Cardiac fibroblast (primary cell): Measurements from ENCODE around the gene NMNAT2.

Experiments used
- DNase-seq, 2 donors: peaks; one replicate each; pipeline versions ENCODE4 v3.0.0 to v3.0.0-alpha.2; 2010; ENCODE audit warnings: low read depth in 2 of 2
- H3K4me3 ChIP-seq, 2 donors: replicated peaks in 1 of 2; 1 replicate in 1 of 2; 2 replicates in 1 of 2; pipeline ENCODE4 v1.5.1; 2011; ENCODE audit warnings: low read depth in 2 of 2, low read length in 2 of 2, mild to moderate bottlenecking in 2 of 2, moderate library complexity in 1 of 2
- TF ChIP-seq, protein P1 (sequence below): IDR thresholded peaks from one replicate; pipeline ENCODE4 v1.5.1; 2011; ENCODE audit warnings: low read depth, mild to moderate bottlenecking, low read length, inconsistent platforms

Gene NMNAT2

DNA sequence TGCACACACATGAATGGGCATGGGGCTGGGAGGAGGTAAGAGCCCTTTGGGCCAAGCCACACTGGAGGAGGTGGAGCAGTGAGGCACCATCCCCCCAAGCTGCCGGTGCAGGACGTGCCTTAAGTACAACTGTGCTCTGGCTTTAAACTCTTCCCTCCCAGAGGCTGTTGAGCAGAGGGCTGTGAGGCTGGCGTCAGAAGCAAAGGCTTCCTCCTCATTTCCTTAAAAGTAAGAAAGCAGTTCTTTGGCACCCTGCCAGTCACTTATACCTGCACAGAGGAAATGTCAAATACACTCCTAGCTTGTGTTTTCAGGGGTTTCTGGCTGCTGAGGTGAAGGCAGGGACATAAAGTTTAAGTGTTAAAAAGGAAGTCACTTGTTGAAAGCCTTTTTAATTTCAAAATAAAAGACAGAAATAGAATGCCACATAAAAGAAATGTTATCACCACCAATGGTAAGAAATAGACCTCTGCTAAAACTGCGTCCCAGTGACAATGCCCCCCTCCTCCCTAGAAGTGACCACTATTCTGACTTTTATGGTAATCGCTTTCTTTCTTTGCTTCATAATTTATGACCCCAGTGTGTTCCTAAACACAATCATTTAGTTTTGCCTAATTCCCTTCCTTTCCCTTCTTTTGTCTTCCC, 199.1 kb downstream of the NMNAT2 start:
- DNase-seq = no peak
- TF ChIP-seq, protein P1, sequence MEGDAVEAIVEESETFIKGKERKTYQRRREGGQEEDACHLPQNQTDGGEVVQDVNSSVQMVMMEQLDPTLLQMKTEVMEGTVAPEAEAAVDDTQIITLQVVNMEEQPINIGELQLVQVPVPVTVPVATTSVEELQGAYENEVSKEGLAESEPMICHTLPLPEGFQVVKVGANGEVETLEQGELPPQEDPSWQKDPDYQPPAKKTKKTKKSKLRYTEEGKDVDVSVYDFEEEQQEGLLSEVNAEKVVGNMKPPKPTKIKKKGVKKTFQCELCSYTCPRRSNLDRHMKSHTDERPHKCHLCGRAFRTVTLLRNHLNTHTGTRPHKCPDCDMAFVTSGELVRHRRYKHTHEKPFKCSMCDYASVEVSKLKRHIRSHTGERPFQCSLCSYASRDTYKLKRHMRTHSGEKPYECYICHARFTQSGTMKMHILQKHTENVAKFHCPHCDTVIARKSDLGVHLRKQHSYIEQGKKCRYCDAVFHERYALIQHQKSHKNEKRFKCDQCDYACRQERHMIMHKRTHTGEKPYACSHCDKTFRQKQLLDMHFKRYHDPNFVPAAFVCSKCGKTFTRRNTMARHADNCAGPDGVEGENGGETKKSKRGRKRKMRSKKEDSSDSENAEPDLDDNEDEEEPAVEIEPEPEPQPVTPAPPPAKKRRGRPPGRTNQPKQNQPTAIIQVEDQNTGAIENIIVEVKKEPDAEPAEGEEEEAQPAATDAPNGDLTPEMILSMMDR = no peak
- no peak overlapping the region for H3K4me3 ChIP-seq

DNA sequence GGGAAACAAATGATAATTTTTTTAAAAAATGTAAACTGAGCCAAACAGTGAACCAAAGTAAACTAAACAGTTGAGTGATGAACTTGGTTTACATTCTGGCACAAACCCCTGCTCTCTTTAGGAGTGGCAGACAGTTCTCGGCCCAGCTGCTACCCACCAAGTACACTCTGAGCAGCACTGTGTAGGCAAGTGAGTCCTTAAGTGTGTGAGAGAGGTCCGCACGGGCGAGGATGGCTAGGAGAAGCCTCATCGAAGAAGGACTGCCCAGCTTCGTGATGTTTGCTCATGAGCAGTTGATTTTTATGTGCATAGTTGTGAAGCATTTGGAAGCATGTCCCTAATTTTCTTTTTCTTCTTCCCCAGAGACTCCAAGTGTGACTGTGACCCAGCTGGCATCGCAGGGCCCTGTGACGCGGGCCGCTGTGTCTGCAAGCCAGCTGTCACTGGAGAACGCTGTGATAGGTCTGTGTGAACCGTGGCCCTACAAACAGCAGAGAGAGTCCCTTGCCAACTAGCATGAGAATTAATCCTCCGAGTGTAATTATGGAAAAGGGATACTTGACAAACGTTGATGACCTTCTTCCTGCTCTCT, 200.1 kb downstream of the NMNAT2 start:
- no peak for DNase-seq
- TF ChIP-seq, protein P1 = no peak

DNA sequence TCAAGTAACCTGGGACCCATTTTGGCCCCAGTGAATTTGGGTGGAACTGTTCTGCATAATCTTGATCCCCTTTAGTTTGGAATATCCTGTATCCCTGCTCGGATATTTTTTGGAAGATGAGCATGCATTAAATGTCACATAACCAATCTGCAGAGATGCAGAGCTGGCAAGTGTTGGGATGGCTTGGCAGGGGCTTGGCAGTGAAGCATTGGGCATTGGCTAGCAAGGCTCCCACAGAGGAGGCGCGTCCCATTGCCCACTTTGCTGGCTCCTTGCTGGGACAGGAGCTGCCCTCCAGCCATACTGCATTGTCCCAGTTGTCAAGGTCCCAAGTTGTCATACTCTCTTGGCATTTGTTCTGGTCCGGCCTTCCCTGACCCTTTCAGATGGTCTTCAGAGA, 202.2 kb downstream of the NMNAT2 start:
- no peak overlapping the region for H3K4me3 ChIP-seq
- TF ChIP-seq, protein P1 = no peak
- no peak for DNase-seq

More for the DNA sequence above, 200.1 kb downstream of the NMNAT2 start:
- H3K4me3 ChIP-seq = no peak overlapping the region

DNA sequence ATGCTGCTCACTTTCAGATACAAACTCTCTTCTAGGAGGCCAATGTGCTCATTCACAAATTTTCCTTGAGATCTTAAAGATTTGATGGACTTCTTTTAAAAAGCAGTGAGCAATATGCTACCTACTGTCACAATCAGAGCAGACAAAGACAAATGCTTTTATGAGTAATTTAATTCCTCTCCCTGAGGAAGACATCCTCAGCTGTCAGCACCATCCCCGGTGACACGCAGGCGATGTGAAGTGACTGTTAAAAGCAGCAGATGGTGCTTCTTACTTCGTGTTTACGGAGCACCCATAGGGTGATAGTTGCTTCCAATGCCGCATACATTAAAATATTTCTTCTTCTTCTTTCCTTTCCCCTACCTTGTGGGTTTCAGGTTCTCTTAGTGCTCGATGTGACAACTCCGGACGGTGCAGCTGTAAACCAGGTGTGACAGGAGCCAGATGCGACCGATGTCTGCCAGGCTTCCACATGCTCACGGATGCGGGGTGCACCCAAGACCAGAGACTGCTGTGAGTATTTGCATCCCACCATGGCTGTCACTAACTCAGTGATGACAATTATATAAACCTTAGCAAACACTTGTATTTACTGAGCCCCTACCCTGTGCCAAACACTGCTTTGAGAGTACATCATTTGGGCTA, 203.0 kb downstream of the NMNAT2 start:
- no peak for DNase-seq
- TF ChIP-seq, protein P1 = no peak
- no peak overlapping the region for H3K4me3 ChIP-seq

DNA sequence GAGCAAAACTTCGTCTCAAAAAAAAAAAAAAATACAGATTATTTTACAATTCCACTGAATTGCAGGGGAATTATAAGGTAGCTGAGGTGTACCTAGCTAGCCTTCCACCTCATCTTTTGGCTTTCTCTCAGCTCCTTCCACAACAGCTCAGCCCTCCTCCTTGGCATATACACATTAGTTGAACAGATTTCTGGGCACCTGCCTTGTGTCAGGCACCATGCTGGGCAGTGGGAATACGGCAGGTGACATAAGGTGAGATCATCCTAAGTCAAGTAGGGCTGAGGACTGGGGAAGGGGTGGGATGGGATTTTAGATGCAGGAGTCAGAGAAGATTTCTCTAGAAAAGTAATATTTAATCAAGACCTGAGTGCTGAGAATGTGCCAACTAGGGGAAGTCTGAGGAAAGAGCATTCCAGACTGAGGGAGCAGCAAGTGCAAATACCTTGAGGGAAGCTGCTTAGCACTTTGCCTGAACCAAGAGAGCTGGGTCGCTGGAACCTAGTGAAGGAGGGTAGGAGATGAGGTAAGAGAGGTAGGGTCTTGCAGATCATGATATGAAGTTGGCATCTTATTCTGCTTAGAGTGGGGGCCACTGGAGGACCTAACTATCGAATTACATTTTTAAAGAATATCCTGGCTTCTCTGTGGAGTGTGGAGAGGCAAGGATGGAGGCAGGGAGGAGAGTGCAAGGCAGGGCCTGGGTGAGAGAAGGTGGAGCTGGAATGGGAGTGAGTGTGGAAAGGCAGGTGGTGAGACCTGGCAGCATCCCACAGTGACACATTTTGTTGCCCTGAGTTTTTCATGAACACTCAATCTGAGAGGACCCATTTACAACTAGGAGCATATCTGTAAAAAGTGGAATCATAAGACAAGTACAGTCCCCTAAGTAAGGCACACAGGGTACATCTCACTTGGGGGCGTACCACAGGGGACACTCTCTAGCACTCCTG, 203.9 kb downstream of the NMNAT2 start:
- H3K4me3 ChIP-seq = no peak overlapping the region
- DNase-seq = no peak
- TF ChIP-seq, protein P1 = no peak

DNA sequence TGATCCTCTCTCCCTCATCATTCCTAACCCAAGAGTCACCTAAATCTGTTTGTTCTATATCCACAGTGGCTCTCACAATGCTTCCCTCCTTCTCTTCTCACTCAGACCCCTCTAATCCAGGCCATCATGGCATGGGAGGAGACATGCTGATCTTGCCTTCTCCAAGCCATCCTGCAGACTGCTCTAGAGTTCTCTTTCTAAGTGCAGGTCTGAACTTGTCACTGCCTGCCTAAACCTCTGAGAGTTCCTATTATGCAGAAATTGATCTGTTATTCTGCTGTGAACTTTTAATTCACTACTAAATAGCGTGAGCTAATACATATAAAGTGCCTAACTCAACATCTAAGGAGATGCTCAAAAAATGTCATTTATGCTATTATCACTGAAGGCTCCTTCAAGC, 205.3 kb downstream of the NMNAT2 start:
- no peak overlapping the region for H3K4me3 ChIP-seq
- no peak for DNase-seq
- TF ChIP-seq, protein P1 = no peak
